DMS153 treated with DMSO at 0.1 percent for 48 hours (cell line): ENCODE data around the gene HPN.
"Not testable (repeated sequence)": the region's sequence is repeated elsewhere in the genome, so short reads cannot be mapped to it uniquely, and the experiment has no call there.

ENCODE experiments used
- DNase-seq: peaks from one replicate; lab custom pipeline; 2025; ENCODE audit not compliant: unreplicated experiment; lab: John Stamatoyannopoulos, UW

Gene HPN

GRCh38 chr19:35042056-35042730, 672 bp downstream of the HPN start:
- no peak for DNase-seq

GRCh38 chr19:35042954-35043604, 1.6 kb downstream of the HPN start:
- DNase-seq = no peak

DNA sequence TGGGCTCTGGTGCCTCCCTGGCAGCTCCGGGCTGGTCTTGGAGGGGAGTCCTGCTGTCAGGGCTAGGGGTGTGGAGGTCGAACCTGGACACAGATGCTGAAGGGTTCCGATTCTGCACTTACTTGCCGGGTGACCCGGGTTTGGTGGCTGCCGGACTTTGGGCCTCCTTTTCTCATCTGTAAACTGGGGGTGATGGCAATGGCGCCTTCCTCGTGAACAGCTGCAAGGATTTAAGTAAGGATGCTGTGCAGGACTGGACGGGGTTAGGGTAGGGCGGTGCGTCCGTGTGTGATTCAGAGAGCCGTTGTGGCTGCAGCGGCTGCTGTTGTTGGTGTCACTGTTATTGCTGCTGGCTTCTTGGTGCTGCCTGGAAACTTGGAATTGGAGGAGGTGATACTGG, 2.4 kb downstream of the HPN start:
- DNase-seq = no peak

- no peak for DNase-seq
Observed at GRCh38 chr19:35044317-35045117, 3.0 kb downstream of the HPN start.

- no peak for DNase-seq
Observed at GRCh38 chr19:35045667-35046300, 4.3 kb downstream of the HPN start.

- DNase-seq = no peak
Observed at GRCh38 chr19:35046461-35046860, 4.9 kb downstream of the HPN start.

GRCh38 chr19:35048911-35049411, 7.4 kb downstream of the HPN start:
- no peak for DNase-seq

DNA sequence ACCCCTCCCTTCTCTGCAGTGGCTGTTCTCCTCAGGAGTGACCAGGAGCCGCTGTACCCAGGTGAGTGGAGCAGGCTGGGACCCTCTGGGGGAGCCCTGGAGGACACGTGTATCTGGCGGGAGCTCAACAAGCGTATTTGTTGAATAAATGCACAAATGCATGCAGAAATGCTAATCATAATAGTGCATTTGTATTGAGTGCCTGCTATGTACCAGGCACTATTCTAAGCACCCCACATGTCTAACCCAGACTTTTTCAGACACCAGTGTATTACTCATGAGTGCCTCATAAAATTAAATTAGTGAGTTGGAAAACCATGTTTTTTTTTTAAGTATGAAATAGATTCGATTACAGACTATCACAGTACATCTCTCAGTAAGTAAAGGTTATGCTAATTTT, 7.9 kb downstream of the HPN start:
- DNase-seq = no peak

GRCh38 chr19:35050662-35051061, 9.1 kb downstream of the HPN start:
- DNase-seq = not testable (repeated sequence)

GRCh38 chr19:35051268-35051667, 9.7 kb downstream of the HPN start:
- DNase-seq = not testable (repeated sequence)

GRCh38 chr19:35051796-35052195, 10.3 kb downstream of the HPN start:
- DNase-seq = no peak

DNA sequence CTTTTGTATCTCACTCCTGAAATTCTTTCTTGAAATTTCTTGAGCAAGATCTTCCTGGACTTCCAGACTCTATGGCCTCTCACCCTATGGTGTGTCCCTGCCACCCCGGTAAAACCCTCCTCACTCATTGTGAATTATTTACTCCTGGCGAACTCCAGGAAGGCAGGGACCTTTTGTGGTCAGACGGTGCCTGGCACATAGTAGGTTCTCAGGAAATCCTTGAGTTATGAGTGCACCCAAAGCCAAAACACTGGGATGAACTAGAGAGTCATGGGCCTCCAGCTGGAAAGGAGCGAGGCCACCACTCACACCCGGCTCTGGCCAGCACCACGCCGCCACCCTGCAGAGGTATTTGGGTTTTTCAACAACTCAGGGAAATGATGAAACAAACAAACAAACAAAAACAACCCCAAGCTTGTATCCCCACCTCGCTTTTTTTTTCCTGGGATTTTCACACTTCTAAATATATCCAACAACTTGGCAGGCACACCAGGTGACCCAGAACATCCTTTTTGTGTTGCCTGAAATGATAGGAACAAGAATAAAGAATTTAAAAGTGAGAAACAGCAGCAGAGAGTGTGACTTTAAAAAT, 11.2 kb downstream of the HPN start:
- DNase-seq = no peak

DNA sequence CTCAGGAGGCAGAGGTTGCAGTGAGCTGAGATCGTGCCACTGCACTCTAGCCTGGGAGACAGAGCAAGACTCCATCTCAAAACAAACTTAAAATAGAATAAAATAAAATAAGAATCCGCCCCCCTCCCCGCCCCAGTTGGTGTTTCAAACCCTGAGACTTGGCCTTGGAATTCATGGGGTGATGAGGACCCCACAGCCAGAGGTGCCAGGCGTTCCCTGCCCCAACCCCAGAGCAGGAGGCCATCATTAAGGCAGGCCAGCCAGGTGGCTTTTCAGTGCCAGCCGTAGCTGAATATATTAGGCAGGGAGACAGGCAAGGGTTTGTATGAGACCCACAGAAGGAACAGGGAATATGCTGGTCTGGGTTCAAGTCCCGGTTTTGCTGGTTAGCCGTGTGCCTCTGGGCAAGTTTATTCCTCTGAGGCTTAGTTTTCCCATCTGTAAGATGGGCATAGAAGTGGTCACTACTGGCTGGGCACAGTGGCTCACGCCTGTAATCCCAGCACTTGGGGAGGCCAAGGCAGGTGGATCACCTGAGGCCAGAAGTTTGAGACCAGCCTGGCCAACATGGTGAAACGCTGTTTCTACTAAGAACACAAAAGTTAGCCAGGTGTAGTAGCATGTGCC, 12.3 kb downstream of the HPN start:
- no peak for DNase-seq

- DNase-seq = no peak
Observed at GRCh38 chr19:35054626-35055025, 13.1 kb downstream of the HPN start.

GRCh38 chr19:35055715-35056179, 14.2 kb downstream of the HPN start:
- no peak for DNase-seq

GRCh38 chr19:35056513-35057063, 15.1 kb downstream of the HPN start:
- no peak for DNase-seq

DNA sequence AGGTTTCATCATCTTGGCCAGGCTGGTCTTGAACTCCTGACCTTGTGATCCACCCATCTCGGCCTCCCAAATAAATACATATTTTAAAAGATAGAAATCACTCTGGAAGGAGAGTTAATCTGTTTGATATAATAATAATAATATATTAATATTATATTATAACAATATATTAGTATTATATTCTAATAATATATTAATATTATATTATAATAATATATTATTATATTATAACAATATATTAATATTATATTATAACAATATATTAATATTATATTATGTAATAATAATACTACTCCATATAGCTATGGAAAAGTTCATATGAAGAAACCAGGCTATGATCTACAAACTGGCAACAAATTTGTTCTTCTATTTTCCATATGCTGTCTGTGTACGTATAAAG, 16.8 kb downstream of the HPN start:
- DNase-seq = no peak

GRCh38 chr19:35059006-35059798, 17.7 kb downstream of the HPN start:
- no peak for DNase-seq

DNA sequence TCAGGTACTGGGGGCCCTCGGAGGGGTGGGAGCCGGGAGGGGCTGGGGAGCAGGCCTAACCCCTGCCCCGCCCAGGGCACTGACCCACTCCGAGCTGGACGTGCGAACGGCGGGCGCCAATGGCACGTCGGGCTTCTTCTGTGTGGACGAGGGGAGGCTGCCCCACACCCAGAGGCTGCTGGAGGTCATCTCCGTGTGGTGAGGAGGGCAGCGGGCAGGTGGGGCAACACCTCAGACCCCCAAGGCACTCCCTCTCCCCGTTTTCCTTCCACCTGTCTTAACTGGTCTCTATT, 18.2 kb downstream of the HPN start:
- DNase-seq = no peak
